Trophoblast cell (in vitro differentiated cells and primary cell): ENCODE data around the gene MRGPRE.

Experiments
- DNase-seq, 2 donors: peaks; one replicate each; pipeline ENCODE4 v3.0.0-alpha.2; 2016
- H2AFZ ChIP-seq: 2 replicates; pipeline ENCODE4 v1.6.1; 2013; ENCODE audit warnings: low read length, moderate library complexity, mild to moderate bottlenecking; ENCODE audit not compliant: insufficient read depth, poor library complexity
- H2AK5ac ChIP-seq: 2 replicates; pipeline ENCODE4 v1.6.1; 2013; ENCODE audit warnings: mild to moderate bottlenecking, low read length
- H2BK120ac ChIP-seq: 2 replicates; pipeline ENCODE4 v1.6.1; 2013; ENCODE audit warnings: low read length, mild to moderate bottlenecking, moderate library complexity; ENCODE audit not compliant: insufficient read depth, poor library complexity
- H2BK12ac ChIP-seq: 2 replicates; pipeline ENCODE4 v1.6.1; 2013; ENCODE audit warnings: mild to moderate bottlenecking, low read length, moderate library complexity
- H2BK5ac ChIP-seq: 2 replicates; pipeline ENCODE4 v1.6.1; 2013; ENCODE audit warnings: low read length, low read depth, moderate library complexity, mild to moderate bottlenecking; ENCODE audit not compliant: poor library complexity
- H3K14ac ChIP-seq: 2 replicates; pipeline ENCODE4 v1.6.1; 2013; ENCODE audit warnings: mild to moderate bottlenecking, low read length
- H3K18ac ChIP-seq: 2 replicates; pipeline ENCODE4 v1.6.1; 2013; ENCODE audit warnings: mild to moderate bottlenecking, low read length
- H3K23ac ChIP-seq: 2 replicates; pipeline ENCODE4 v1.6.1; 2013; ENCODE audit warnings: low read length
- H3K27ac ChIP-seq: 2 replicates; pipeline ENCODE4 v1.5.1; 2013; ENCODE audit warnings: low read depth, mild to moderate bottlenecking, inconsistent platforms, low read length, moderate library complexity
- H3K27me3 ChIP-seq: 2 replicates; pipeline ENCODE4 v1.6.1; 2013; ENCODE audit warnings: inconsistent platforms, mild to moderate bottlenecking, low read length, moderate library complexity; ENCODE audit not compliant: insufficient read depth
- H3K36me3 ChIP-seq, 2 experiments: 1 replicate in 1 of 2; 2 replicates in 1 of 2; pipeline ENCODE4 v1.6.1; 2013; ENCODE audit warnings: low read length in 2 of 2, mild to moderate bottlenecking in 2 of 2, moderate library complexity in 1 of 2; ENCODE audit not compliant: insufficient read depth in 2 of 2, control insufficient read depth in 1 of 2
- H3K4ac ChIP-seq: 2 replicates; pipeline ENCODE4 v1.6.1; 2013; ENCODE audit warnings: low read depth, mild to moderate bottlenecking, low read length, moderate library complexity
- H3K4me1 ChIP-seq, 2 experiments: 1 replicate in 1 of 2; 2 replicates in 1 of 2; pipeline ENCODE4 v1.6.1; 2013; ENCODE audit warnings: low read length in 2 of 2, mild to moderate bottlenecking in 2 of 2, moderate library complexity in 1 of 2; ENCODE audit not compliant: insufficient read depth in 2 of 2, control insufficient read depth in 1 of 2
- H3K4me2 ChIP-seq: 2 replicates; pipeline ENCODE4 v1.6.1; 2013; ENCODE audit warnings: inconsistent platforms, mild to moderate bottlenecking, low read length, moderate library complexity
- H3K4me3 ChIP-seq: 2 replicates; pipeline ENCODE4 v1.5.1; 2013; ENCODE audit warnings: mild to moderate bottlenecking, low read depth, low read length, inconsistent platforms
- H3K79me1 ChIP-seq: one replicate; pipeline ENCODE4 v1.6.1; 2013; ENCODE audit warnings: low read length
- H3K79me2 ChIP-seq: 2 replicates; pipeline ENCODE4 v1.6.1; 2013; ENCODE audit warnings: low read length, mild to moderate bottlenecking; ENCODE audit not compliant: control insufficient read depth, insufficient read depth, poor library complexity
- H3K9ac ChIP-seq: 2 replicates; pipeline ENCODE4 v1.6.1; 2013; ENCODE audit warnings: mild to moderate bottlenecking, low read length
- H3K9me3 ChIP-seq: 2 replicates; pipeline ENCODE4 v1.6.1; 2013; ENCODE audit warnings: low read depth, mild to moderate bottlenecking, control low read depth, inconsistent platforms, low read length; ENCODE audit not compliant: insufficient read depth
- H4K12ac ChIP-seq: 2 replicates; pipeline ENCODE4 v1.6.1; 2013; ENCODE audit warnings: low read depth, mild to moderate bottlenecking, low read length, moderate library complexity
- H4K8ac ChIP-seq: 2 replicates; pipeline ENCODE4 v1.6.1; 2013; ENCODE audit warnings: low read depth, mild to moderate bottlenecking, low read length, moderate library complexity
- H4K91ac ChIP-seq: one replicate; pipeline ENCODE4 v1.6.1; 2013; ENCODE audit warnings: low read depth, mild to moderate bottlenecking, low read length, moderate library complexity
- WGBS: extraction: QIAGEN DNeasy Blood & Tissue Kit; methylation state at CpG from one replicate; pipeline ENCODE4 v1.1.7; 2013; ENCODE audit warnings: missing lambda C conversion rate; ENCODE audit not compliant: insufficient read length, insufficient coverage; ENCODE audit errors: extremely low coverage; 5-methylcytosine and 5-hydroxymethylcytosine counted together

The MRGPRE gene

DNA sequence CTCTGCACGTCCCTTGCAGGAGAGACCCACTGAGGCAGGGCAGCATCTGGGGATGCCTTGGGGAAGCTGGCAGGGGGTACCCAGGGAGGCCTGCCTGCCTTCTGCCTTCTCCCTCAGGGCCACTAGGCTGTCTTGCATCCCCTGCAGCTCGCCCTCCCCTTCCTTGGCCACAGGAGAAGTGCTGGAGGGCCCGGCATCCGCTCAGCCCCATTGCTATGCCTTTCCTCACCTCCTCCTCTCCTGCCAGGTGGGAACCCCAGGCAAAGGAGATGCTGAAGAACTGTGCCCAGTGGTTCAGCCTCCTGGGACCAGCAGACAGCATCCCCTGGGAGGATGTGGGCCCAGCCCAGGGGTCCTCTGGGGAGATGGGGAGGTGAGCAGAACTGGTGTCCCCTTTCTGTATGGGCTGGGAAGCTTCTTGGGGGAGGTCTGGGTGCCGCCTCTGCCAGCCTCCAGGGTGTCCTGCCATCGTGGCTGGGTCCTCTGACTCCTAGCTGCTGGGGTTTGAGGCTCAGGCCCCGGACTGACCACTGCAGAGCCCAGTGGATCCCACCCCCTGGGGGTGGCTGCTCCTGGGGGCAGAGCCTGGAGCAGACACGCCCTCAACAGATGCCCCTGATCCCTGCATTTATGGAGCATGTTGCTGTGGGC, 34.2 kb downstream of the MRGPRE start:
- WGBS, result no CpG with 5 or more reads among the region's 8 CpGs
- Histone ChIP-seq H3K23ac (no peak overlapping the region), H2BK120ac (no peak overlapping the region), H3K27ac (no peak overlapping the region), H3K4me1 (no peaks in the 10 kb centered on the region), H3K36me3 (no peaks in the 10 kb centered on the region), H3K18ac (no peak overlapping the region), H4K91ac (no peak overlapping the region), H3K79me1 (no peaks in the 10 kb centered on the region), H4K8ac (no peak overlapping the region), H4K12ac (no peak overlapping the region), H3K27me3 (peaks cover 13% of the 10 kb centered on the region), H3K9me3 (no peaks in the 10 kb centered on the region), H3K4ac (no peak overlapping the region), H2BK5ac (no peak overlapping the region), H3K79me2 (no peaks in the 10 kb centered on the region), H2AK5ac (no peak overlapping the region), H2BK12ac (no peak overlapping the region), H3K4me3 (no peak overlapping the region), H3K4me2 (no peak overlapping the region), H3K9ac (no peak overlapping the region), H2AFZ (no peak overlapping the region), H3K14ac (no peak overlapping the region)
- DNase-seq, result no peak

DNA sequence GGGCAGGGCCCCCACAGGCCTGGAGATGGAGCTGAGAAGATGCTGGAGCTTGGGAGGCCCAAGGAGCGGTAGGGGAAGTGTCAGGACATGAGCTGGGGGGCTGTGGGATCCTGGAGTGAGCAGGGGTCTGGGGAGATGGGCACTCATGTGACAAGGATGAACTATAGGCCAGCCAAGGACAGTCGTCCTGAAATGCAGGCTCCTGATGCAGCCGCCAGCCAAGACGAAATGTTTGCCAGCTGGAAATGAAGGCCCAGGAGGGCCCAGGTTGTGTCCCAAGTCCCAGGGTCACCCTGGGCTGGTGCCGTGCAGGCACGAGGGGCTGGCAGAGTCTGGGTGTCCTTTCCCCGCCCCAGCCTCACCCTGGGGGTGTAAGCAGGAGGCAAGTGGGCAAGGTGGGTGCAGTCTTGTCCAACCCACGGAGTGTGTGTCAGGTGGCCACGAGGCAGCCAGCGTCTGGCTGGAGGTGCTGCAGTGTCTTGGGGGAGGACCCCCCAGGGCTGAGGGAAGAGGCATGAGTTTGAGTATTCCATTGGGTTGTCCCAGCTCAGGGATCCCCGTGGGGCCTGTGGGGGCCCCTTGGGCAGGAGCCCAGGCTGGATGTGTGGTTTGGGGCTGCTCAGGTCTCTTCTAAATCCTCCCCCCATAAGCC, 35.0 kb downstream of the MRGPRE start:
- H3K18ac ChIP-seq, result no peak overlapping the region
- no peak overlapping the region for H4K91ac ChIP-seq
- H3K36me3 ChIP-seq, result no peaks in the 10 kb centered on the region
- H2AK5ac ChIP-seq, result no peak overlapping the region
- H2BK5ac ChIP-seq, result no peak overlapping the region
- no peak overlapping the region for H3K4me3 ChIP-seq
- H3K79me1 ChIP-seq, result no peaks in the 10 kb centered on the region
- H2BK120ac ChIP-seq, result no peak overlapping the region
- WGBS, result no CpG with 5 or more reads among the region's 11 CpGs
- peaks cover 5% of the 10 kb centered on the region for H3K27me3 ChIP-seq
- no peak overlapping the region for H3K23ac ChIP-seq
- no peak overlapping the region for H2BK12ac ChIP-seq
- no peak overlapping the region for H3K4ac ChIP-seq
- no peak overlapping the region for H3K4me2 ChIP-seq
- H2AFZ ChIP-seq, result no peak overlapping the region
- H3K4me1 ChIP-seq, result no peaks in the 10 kb centered on the region
- DNase-seq, result no peak
- H3K27ac ChIP-seq, result no peak overlapping the region
- no peak overlapping the region for H4K12ac ChIP-seq
- H3K9me3 ChIP-seq, result no peaks in the 10 kb centered on the region
- no peak overlapping the region for H3K9ac ChIP-seq
- H3K14ac ChIP-seq, result no peak overlapping the region
- no peaks in the 10 kb centered on the region for H3K79me2 ChIP-seq
- no peak overlapping the region for H4K8ac ChIP-seq

DNA sequence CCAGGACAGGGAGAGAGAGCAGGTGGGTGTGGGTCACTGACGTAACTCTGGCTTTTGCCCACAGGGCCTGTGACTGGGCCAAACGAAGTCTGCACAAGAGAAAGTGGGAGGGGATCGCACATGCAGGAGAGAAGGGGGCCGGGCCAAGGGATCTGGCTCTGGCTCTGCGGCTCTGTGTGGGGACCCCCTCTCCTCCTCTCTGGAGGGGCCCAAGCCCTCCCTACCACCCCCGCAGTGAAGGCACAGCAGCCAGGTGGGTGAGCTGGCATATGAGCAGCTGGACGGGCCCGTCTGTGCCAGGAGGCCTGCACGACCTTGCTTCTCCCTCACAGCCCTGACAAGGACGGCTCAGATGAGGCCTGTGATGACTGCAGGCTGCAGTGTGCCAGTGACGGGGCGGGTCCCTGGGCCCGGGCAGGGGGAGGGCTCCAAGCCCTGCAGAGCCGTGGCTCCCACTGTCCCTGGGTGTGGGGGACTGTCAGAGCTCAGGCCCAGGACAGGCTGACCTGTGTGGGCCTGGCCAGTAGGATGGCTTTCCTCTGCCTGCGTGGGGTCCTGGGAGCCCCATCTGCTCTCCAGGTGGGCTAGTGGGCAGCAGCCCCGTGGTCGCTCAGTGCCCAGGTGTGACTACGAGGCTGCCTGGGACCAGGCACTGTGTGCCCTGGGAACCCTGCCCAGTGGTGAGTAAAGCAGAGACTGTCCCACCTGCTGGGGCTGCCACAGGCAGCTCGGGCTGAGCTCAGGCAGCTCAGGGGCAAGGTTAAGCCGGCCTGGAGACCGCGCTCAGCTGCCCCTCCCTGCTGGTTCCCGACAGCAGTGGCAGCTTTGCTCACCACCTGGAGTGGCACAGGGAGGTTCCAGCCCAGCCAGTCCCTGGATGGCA, 35.8 kb downstream of the MRGPRE start:
- WGBS, result no CpG with 5 or more reads among the region's 23 CpGs
- no peak overlapping the region for H3K23ac ChIP-seq

DNA sequence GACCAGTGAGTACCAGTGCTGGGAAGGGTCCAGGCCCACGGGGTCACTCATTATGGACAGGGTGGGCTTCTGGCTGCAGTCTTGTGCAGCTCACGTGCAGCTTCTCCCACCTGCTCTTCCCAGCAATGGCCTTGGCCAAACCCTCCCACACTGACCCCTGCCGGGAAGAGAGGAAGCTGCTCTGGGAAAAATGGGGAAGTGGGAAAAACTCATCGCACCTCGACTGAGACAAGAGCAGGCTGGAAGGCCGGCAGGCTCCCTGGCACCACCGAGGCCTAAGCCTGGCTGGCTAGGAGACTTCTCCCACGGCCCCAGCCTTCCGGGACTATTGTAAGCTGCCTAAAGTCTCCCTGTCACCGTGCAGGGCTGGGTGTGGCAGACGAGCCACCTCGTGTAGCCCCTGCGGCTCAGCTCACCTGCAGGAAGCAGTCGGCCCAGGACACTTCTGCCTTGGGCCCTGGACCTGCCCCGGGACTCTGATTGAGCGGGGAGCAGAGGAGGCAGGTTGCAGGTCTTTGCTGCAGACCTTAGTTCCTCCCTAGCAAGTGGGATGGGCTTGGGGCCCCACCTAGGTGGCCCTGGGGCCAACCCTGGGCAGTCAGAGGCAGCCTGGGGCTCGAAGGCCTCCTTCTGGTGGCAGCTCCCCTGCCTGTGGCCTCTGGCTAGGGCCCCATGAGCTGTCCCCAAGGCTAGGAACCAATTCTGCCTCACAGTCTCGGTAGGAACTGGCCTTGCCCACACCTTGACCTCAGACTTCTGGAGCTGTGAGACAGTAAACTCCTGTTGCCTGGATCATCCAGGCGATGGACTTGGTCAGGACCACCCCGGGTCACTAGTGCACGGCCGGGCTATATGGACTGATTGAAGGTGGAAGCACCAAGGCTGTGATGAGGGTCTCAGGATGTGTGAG, 36.7 kb downstream of the MRGPRE start:
- H2BK120ac ChIP-seq, result no peak overlapping the region
- H3K36me3 ChIP-seq, result no peaks in the 10 kb centered on the region
- no CpG with 5 or more reads among the region's 22 CpGs for WGBS
- H2AFZ ChIP-seq, result no peak overlapping the region
- no peak overlapping the region for H3K4me3 ChIP-seq
- no peak overlapping the region for H2BK12ac ChIP-seq
- H3K79me2 ChIP-seq, result no peaks in the 10 kb centered on the region
- no peak overlapping the region for H2AK5ac ChIP-seq
- H2BK5ac ChIP-seq, result no peak overlapping the region
- no peak overlapping the region for H3K14ac ChIP-seq
- no peak overlapping the region for H3K4ac ChIP-seq
- H3K18ac ChIP-seq, result no peak overlapping the region
- no peak overlapping the region for H4K8ac ChIP-seq
- H3K4me1 ChIP-seq, result no peaks in the 10 kb centered on the region
- no peaks in the 10 kb centered on the region for H3K27me3 ChIP-seq
- H3K27ac ChIP-seq, result no peak overlapping the region
- no peak overlapping the region for H4K91ac ChIP-seq
- no peaks in the 10 kb centered on the region for H3K79me1 ChIP-seq
- no peak overlapping the region for H3K23ac ChIP-seq
- H3K4me2 ChIP-seq, result no peak overlapping the region
- H4K12ac ChIP-seq, result no peak overlapping the region
- no peak overlapping the region for H3K9ac ChIP-seq
- DNase-seq, result peak in 1 of 2 donors; percentile 15
- H3K9me3 ChIP-seq, result no peaks in the 10 kb centered on the region

More for the DNA sequence above, 35.8 kb downstream of the MRGPRE start:
- Histone ChIP-seq H2BK5ac (no peak overlapping the region), H3K14ac (no peak overlapping the region), H3K18ac (no peak overlapping the region), H2BK120ac (no peak overlapping the region), H2AFZ (no peak overlapping the region), H4K12ac (no peak overlapping the region), H4K8ac (no peak overlapping the region), H3K4me1 (no peaks in the 10 kb centered on the region), H3K4ac (no peak overlapping the region), H3K27me3 (no peaks in the 10 kb centered on the region), H2BK12ac (no peak overlapping the region), H3K9me3 (no peaks in the 10 kb centered on the region), H3K79me1 (no peaks in the 10 kb centered on the region), H3K9ac (no peak overlapping the region), H3K4me3 (no peak overlapping the region), H3K79me2 (no peaks in the 10 kb centered on the region), H4K91ac (no peak overlapping the region), H3K27ac (no peak overlapping the region), H3K4me2 (no peak overlapping the region), H2AK5ac (no peak overlapping the region), H3K36me3 (no peaks in the 10 kb centered on the region)
- DNase-seq, result no peak
